Activated CD4-positive, alpha-beta T cell treated with anti-CD3 and anti-CD28 coated beads, Interleukin-2, amount 50 U/mL, for 48 hours (primary cell): ENCODE results near the gene ZNF521.
"Not testable (repeated sequence)": the region's sequence is repeated elsewhere in the genome, so short reads cannot be mapped to it uniquely, and the experiment has no call there.

Source experiments
- DNase-seq, 2 experiments: peaks; one replicate each; pipeline ENCODE4 v3.0.0-alpha.2; 2020

The ZNF521 gene

GRCh38 chr18:25061395-25061794 is 290.6 kb downstream of the ZNF521 start:
- no peak for DNase-seq

- no peak for DNase-seq
Observed at GRCh38 chr18:25058521-25058920, 293.4 kb downstream of the ZNF521 start.

GRCh38 chr18:25057491-25058050 is 294.4 kb downstream of the ZNF521 start:
- DNase-seq = no peak

GRCh38 chr18:25056429-25056828 is 295.5 kb downstream of the ZNF521 start:
- DNase-seq = no peak

GRCh38 chr18:25055076-25055475 is 296.9 kb downstream of the ZNF521 start:
- DNase-seq = no peak

GRCh38 chr18:25053466-25053865 is 298.5 kb downstream of the ZNF521 start:
- DNase-seq = no peak

- no peak for DNase-seq
Observed at GRCh38 chr18:25052511-25052921, 299.4 kb downstream of the ZNF521 start.

GRCh38 chr18:25050605-25051004 is 301.4 kb downstream of the ZNF521 start:
- DNase-seq = no peak

GRCh38 chr18:25047983-25048382 is 304.0 kb downstream of the ZNF521 start:
- DNase-seq = no peak

GRCh38 chr18:25047421-25047820 is 304.5 kb downstream of the ZNF521 start:
- no peak for DNase-seq

- DNase-seq = no peak
Observed at GRCh38 chr18:25044694-25045093, 307.3 kb downstream of the ZNF521 start.

- no peak for DNase-seq
Observed at GRCh38 chr18:25043104-25043503, 308.9 kb downstream of the ZNF521 start.

GRCh38 chr18:25042641-25043051 is 309.3 kb downstream of the ZNF521 start:
- no peak for DNase-seq

GRCh38 chr18:25039781-25040180 is 312.2 kb downstream of the ZNF521 start:
- no peak for DNase-seq

- DNase-seq = no peak
Observed at GRCh38 chr18:25038261-25038660, 313.7 kb downstream of the ZNF521 start.

- DNase-seq = no peak
Observed at GRCh38 chr18:25033747-25034471, 318.1 kb downstream of the ZNF521 start.

- DNase-seq = not testable (repeated sequence)
Observed at GRCh38 chr18:25033175-25033574, 318.8 kb downstream of the ZNF521 start.

- no peak for DNase-seq
Observed at GRCh38 chr18:25029802-25030201, 322.2 kb downstream of the ZNF521 start.

- no peak for DNase-seq
Observed at GRCh38 chr18:25019931-25020330, 332.0 kb downstream of the ZNF521 start.

- no peak for DNase-seq
Observed at GRCh38 chr18:25019086-25019860, 332.7 kb downstream of the ZNF521 start.

- DNase-seq = no peak
Observed at GRCh38 chr18:25016666-25017065, 335.3 kb downstream of the ZNF521 start.

GRCh38 chr18:25016181-25016580 is 335.8 kb downstream of the ZNF521 start:
- no peak for DNase-seq
